GM12873 (cell line): ENCODE results near the gene LCP1.

Source experiments
- CTCF ChIP-seq: IDR thresholded peaks from 2 replicates; pipeline ENCODE4 v1.5.1; 2012; ENCODE audit warnings: low read depth, mild to moderate bottlenecking, moderate library complexity, low read length, control low read depth; ENCODE audit not compliant: insufficient read depth; ENCODE audit errors: missing control alignments

LCP1 gene

DNA sequence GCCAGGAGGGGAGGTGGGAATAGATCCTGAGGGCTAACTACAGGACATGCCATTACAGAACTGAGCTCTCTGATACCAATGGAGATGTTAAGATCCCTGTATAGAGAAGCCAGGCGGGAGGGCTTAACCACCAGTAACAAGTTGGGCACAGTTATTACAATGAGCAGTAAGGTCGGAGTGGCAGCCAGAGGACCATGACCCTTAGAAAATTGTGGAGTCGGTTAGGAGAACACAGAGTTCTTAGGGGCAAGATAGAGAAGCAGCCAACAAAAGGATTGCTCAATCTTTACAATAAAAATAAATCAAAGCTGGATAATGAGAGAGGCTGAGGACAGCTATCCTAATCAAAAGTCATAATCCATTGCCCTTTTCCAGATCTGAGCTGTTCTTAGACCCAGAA lies 87.5 kb downstream of the LCP1 start:
- TF ChIP-seq CTCF = no peak

GRCh38 chr13:46088821-46089562 lies 93.0 kb downstream of the LCP1 start:
- no peak for TF ChIP-seq CTCF

DNA sequence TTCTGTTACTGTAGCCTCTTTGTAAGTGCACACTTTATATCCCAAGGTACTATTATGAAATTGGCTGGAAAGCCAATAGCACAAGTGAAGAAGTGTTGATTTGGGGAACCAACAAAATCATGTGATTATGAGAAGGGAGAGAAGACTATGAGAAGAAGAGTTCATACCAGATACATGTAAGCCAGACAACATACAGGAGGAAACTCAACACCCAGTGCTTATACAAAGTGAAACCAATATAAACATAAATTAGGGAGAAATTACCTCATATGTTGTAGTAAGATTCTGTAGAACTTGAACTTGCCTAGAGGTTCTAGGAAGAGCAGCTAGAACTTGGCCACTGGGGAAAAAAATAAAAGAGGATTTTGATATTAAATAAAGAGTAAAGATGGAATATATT lies 94.5 kb downstream of the LCP1 start:
- no peak for TF ChIP-seq CTCF

- no peak for TF ChIP-seq CTCF
These were observed 95.0 kb downstream of the LCP1 start for GRCh38 chr13:46086985-46087384.

- no peak for TF ChIP-seq CTCF
These were observed 95.5 kb downstream of the LCP1 start for GRCh38 chr13:46086421-46086922.

GRCh38 chr13:46085737-46086136 lies 96.2 kb downstream of the LCP1 start:
- TF ChIP-seq CTCF = no peak

DNA sequence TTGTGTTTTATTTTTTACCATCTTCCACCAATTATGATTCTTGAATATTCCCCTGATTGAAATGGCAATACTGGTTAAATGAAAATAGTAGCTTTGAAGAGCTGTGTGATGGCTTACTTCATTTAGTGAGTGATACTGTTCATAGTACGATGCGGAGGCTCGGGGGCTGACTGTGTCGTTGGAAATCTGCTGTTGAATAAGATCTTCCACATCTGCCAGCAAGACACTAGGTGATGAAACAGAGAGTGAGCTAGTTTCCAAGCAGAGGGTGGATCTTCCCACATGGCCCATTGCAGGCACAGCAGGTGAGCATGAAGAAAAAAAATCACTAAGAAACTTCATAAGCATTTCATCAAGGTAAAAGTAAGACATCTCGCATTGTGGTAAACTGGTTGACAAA lies 99.7 kb downstream of the LCP1 start:
- TF ChIP-seq CTCF = no peak

DNA sequence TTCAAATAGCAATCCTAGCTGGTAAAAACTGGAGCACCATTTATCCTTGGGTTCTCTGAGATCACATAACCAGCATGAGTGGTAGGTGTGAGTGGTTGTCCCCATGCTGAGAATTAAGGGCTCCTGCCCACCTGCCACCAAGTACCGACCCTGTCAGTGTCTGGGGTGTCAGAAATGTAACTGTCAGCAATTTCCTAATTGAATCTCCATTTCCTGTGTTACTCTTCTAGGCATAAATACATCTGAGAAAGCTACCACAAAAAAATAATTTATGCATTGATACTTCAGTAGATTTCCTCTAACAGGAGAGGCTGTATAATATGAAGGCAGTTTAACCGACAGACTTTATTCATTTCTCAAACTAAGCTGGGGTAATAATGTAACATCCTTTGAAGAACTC lies 102.2 kb downstream of the LCP1 start:
- no peak for TF ChIP-seq CTCF
